Measurements from ENCODE around the gene C2orf76. TPM values are rescaled to one million over a fixed set of nuclear protein-coding genes. Genes with fewer than 3 reads are reported as not detected.

Gene C2orf76
- total and polyA plus RNA-seq, 2 experiments from 2014 or later, result 3.0 to 26.2 TPM

- Histone ChIP-seq H3K4me3 (no peak overlapping the region), H4K20me1 (ENCODE audit: insufficient read depth) (no peaks in the 10 kb centered on the region), H3K9me3 (ENCODE audit: low read depth) (no peaks in the 10 kb centered on the region), H3F3A (ENCODE audit: insufficient read depth) (no peaks in the 10 kb centered on the region), H3K4me1 (ENCODE audit: insufficient read depth) (no peaks in the 10 kb centered on the region), H3K4me2 (ENCODE audit: unreplicated experiment) (no peak overlapping the region), H3K36me3 (ENCODE audit: low read depth) (no peaks in the 10 kb centered on the region), H3K27me3 (replicated peaks; ENCODE audit: insufficient read depth) (no peaks in the 10 kb centered on the region), H3K9me2 (ENCODE audit: insufficient read depth) (no peaks in the 10 kb centered on the region), H2AFZ (no peak overlapping the region), H3K79me2 (ENCODE audit: insufficient read depth) (no peaks in the 10 kb centered on the region), H3K9ac (no peak overlapping the region), H3K27ac (no peak overlapping the region)
- TF ChIP-seq EZH2 (IDR thresholded peaks at IDR 0.05; ENCODE audit: insufficient read depth, poor library complexity, severe bottlenecking) (no peak), EZH2phosphoT487 (IDR thresholded peaks at IDR 0.05; ENCODE audit: insufficient read depth, low read depth) (no peak)
- DNase-seq, result no peak
- 88 to 90% methylated on average over 8 of the region's 8 CpGs for WGBS, 2 experiments (ENCODE audit: low coverage in 1 of 2, low lambda C conversion rate in 2 of 2, missing lambda C conversion rate in 2 of 2)
- in situ Hi-C loops (cut with MboI), result no loop called here
Observed at GRCh38 chr2:119323459-119323858, 43.2 kb downstream of the C2orf76 start.

- H3K9me2 ChIP-seq (ENCODE audit: insufficient read depth), result no peaks in the 10 kb centered on the region
- H3K27ac ChIP-seq, result no peak overlapping the region
- H3K79me2 ChIP-seq (ENCODE audit: insufficient read depth), result no peaks in the 10 kb centered on the region
- no peaks in the 10 kb centered on the region for H3K36me3 ChIP-seq (ENCODE audit: low read depth)
- H3F3A ChIP-seq (ENCODE audit: insufficient read depth), result no peaks in the 10 kb centered on the region
- in situ Hi-C loops (cut with MboI), result no loop called here
- no peak for TF ChIP-seq EZH2phosphoT487 (IDR thresholded peaks at IDR 0.05; ENCODE audit: insufficient read depth, low read depth)
- H3K4me1 ChIP-seq (ENCODE audit: insufficient read depth), result no peaks in the 10 kb centered on the region
- no peak overlapping the region for H3K9ac ChIP-seq
- no peaks in the 10 kb centered on the region for H3K9me3 ChIP-seq (ENCODE audit: low read depth)
- no peak overlapping the region for H3K4me3 ChIP-seq
- WGBS, 2 experiments (ENCODE audit: low coverage in 1 of 2, low lambda C conversion rate in 2 of 2, missing lambda C conversion rate in 2 of 2), result 83 to 84% methylated on average over 7 of the region's 7 CpGs
- H2AFZ ChIP-seq, result no peak overlapping the region
- no peaks in the 10 kb centered on the region for H3K27me3 ChIP-seq (replicated peaks; ENCODE audit: insufficient read depth)
- DNase-seq, result no peak
- no peak overlapping the region for H3K4me2 ChIP-seq (ENCODE audit: unreplicated experiment)
- no peaks in the 10 kb centered on the region for H4K20me1 ChIP-seq (ENCODE audit: insufficient read depth)
Observed at GRCh38 chr2:119319593-119319992, 47.0 kb downstream of the C2orf76 start.

GRCh38 chr2:119317554-119317953 lies 49.1 kb downstream of the C2orf76 start:
- H3K9me2 ChIP-seq (ENCODE audit: insufficient read depth), result no peaks in the 10 kb centered on the region
- DNase-seq, result no peak
- no peaks in the 10 kb centered on the region for H4K20me1 ChIP-seq (ENCODE audit: insufficient read depth)
- no peaks in the 10 kb centered on the region for H3K79me2 ChIP-seq (ENCODE audit: insufficient read depth)
- in situ Hi-C loops (cut with MboI), result no loop called here
- H2AFZ ChIP-seq, result no peak overlapping the region
- TF ChIP-seq EZH2phosphoT487 (IDR thresholded peaks at IDR 0.05; ENCODE audit: insufficient read depth, low read depth) (no peak), EZH2 (IDR thresholded peaks at IDR 0.05; ENCODE audit: insufficient read depth, poor library complexity, severe bottlenecking) (no peak)
- 54 to 56% methylated on average over 1 of the region's 1 CpG for WGBS, 2 experiments (ENCODE audit: low coverage in 1 of 2, low lambda C conversion rate in 2 of 2, missing lambda C conversion rate in 2 of 2)
- H3K27me3 ChIP-seq (replicated peaks; ENCODE audit: insufficient read depth), result no peaks in the 10 kb centered on the region
- H3K27ac ChIP-seq, result no peak overlapping the region
- H3K36me3 ChIP-seq (ENCODE audit: low read depth), result no peaks in the 10 kb centered on the region
- no peak overlapping the region for H3K9ac ChIP-seq
- no peaks in the 10 kb centered on the region for H3K9me3 ChIP-seq (ENCODE audit: low read depth)
- H3K4me2 ChIP-seq (ENCODE audit: unreplicated experiment), result no peak overlapping the region
- no peaks in the 10 kb centered on the region for H3K4me1 ChIP-seq (ENCODE audit: insufficient read depth)
- H3F3A ChIP-seq (ENCODE audit: insufficient read depth), result no peaks in the 10 kb centered on the region
- H3K4me3 ChIP-seq, result no peak overlapping the region

- Histone ChIP-seq H3K9me2 (ENCODE audit: insufficient read depth) (no peaks in the 10 kb centered on the region), H3K79me2 (ENCODE audit: insufficient read depth) (no peaks in the 10 kb centered on the region), H3K27me3 (replicated peaks; ENCODE audit: insufficient read depth) (no peaks in the 10 kb centered on the region), H3K4me3 (no peak overlapping the region), H4K20me1 (ENCODE audit: insufficient read depth) (no peaks in the 10 kb centered on the region), H3K36me3 (ENCODE audit: low read depth) (no peaks in the 10 kb centered on the region), H3K4me2 (ENCODE audit: unreplicated experiment) (no peak overlapping the region), H3F3A (ENCODE audit: insufficient read depth) (no peaks in the 10 kb centered on the region), H2AFZ (no peak overlapping the region), H3K9me3 (ENCODE audit: low read depth) (no peaks in the 10 kb centered on the region), H3K27ac (no peak overlapping the region), H3K4me1 (ENCODE audit: insufficient read depth) (no peaks in the 10 kb centered on the region), H3K9ac (no peak overlapping the region)
- peak; percentile 23 for DNase-seq
- in situ Hi-C loops (cut with MboI), result no loop called here
- WGBS, 2 experiments (ENCODE audit: low coverage in 1 of 2, low lambda C conversion rate in 2 of 2, missing lambda C conversion rate in 2 of 2), result 37 to 40% methylated on average over 3 of the region's 3 CpGs
- TF ChIP-seq EZH2phosphoT487 (IDR thresholded peaks at IDR 0.05; ENCODE audit: insufficient read depth, low read depth) (no peak), EZH2 (IDR thresholded peaks at IDR 0.05; ENCODE audit: insufficient read depth, poor library complexity, severe bottlenecking) (no peak)
Observed at GRCh38 chr2:119316066-119316465, 50.6 kb downstream of the C2orf76 start.
